K562 (cell line): ENCODE measurements around the gene ANKRD33. TPM values are rescaled to one million over a fixed set of nuclear protein-coding genes. Genes with fewer than 3 reads are reported as not detected.
A peak's percentile ranks its signal among the peaks of the same experiment; 100 is the strongest.

ENCODE experiments used
- ATAC-seq: fragments of 200-7000 bp; cut with Tn5 transposase; 3 replicates; pipeline ENCODE4 v1.9.1; 2020; ENCODE audit warnings: moderate library complexity
- BruUV-seq: library from RNA; stranded (reverse); fragments of 400-500 nt; replicated peaks from 2 replicates; lab custom pipeline; 2021; lab: Mats Ljungman, UMichigan
- CTCF ChIA-PET: fragments of 300-600 bp; formaldehyde crosslinking; extraction: SDS; loops from one replicate; lab custom pipeline; 2021; ENCODE audit warnings: low intra/inter-chr PET ratio; lab: Yijun Ruan, JAX
- POLR2A ChIA-PET: fragments of 300-600, 350-650 bp; sonication (Branson Sonifier 250); formaldehyde crosslinking; extraction: SDS; loops from one replicate; lab custom pipeline; 2021; ENCODE audit warnings: antibody characterized with exemption, inconsistent platforms; lab: Yijun Ruan, JAX
- DNase-seq, 4 experiments: peaks; one replicate each; pipeline versions ENCODE4 v3.0.0 to v3.0.0-alpha.2; 2011 to 2018; ENCODE audit warnings: low spot score in 3 of 4, mixed read lengths in 3 of 4; ENCODE audit errors: extremely low read depth in 1 of 4
- FAIRE-seq: peaks from 2 replicates; lab custom pipeline; 2011; peaks lifted over from hg19 to GRCh38; lab: Jason Lieb, UNC
- H2AFZ ChIP-seq: 2 replicates; pipeline ENCODE4 v1.6.0; 2011; ENCODE audit warnings: low read depth, low read length, control low read depth, inconsistent platforms
- H3K27ac ChIP-seq: fragments of 200-600 bp; 3 replicates; pipeline ENCODE4 v1.8.0; 2011; ENCODE audit warnings: low read depth, mild to moderate bottlenecking, control low read depth, inconsistent platforms, low read length, moderate library complexity, mixed read lengths; ENCODE audit errors: extremely low read depth
- H3K27me3 ChIP-seq, 2 experiments: fragments of 300-600 bp in 1 of 2; 2 replicates in 1 of 2; 3 replicates in 1 of 2; pipeline versions ENCODE4 v1.6.0 to v1.8.0; 2011; ENCODE audit warnings: inconsistent platforms in 2 of 2, low read length in 2 of 2, mild to moderate bottlenecking in 1 of 2, mixed read lengths in 1 of 2, moderate library complexity in 1 of 2; ENCODE audit not compliant: control insufficient read depth in 2 of 2, insufficient read depth in 2 of 2
- H3K36me3 ChIP-seq: fragments of 300-600 bp; 3 replicates; pipeline ENCODE4 v1.8.0; 2011; ENCODE audit warnings: mild to moderate bottlenecking, low read length, inconsistent platforms; ENCODE audit not compliant: control insufficient read depth, insufficient read depth
- H3K4me1 ChIP-seq, 2 experiments: fragments of 200-600 bp in 1 of 2; replicated peaks in 1 of 2; 2 replicates in 1 of 2; 3 replicates in 1 of 2; pipeline versions ENCODE4 v1.5.1 to v1.8.0; 2011; ENCODE audit warnings: inconsistent platforms in 2 of 2, low read length in 2 of 2, mild to moderate bottlenecking in 1 of 2, mixed read lengths in 1 of 2, moderate library complexity in 1 of 2; ENCODE audit not compliant: control insufficient read depth in 2 of 2, insufficient read depth in 2 of 2
- H3K4me2 ChIP-seq: 2 replicates; pipeline ENCODE4 v1.6.1; 2011; ENCODE audit warnings: low read length, control low read depth, inconsistent platforms, mixed read lengths; ENCODE audit not compliant: insufficient read depth
- H3K4me3 ChIP-seq: fragments of 200-600 bp; sonication (generic), shearing (Covaris generic); 2 replicates; pipeline ENCODE4 v1.5.1; 2016; ENCODE audit warnings: control low read depth, inconsistent platforms
- H3K79me2 ChIP-seq: fragments of 200-600 bp; 3 replicates; pipeline ENCODE4 v1.8.0; 2011; ENCODE audit warnings: low read length, inconsistent platforms; ENCODE audit not compliant: control insufficient read depth, insufficient read depth
- H3K9ac ChIP-seq, 2 experiments: 2 replicates each; pipeline versions ENCODE4 v1.6.0 to v1.6.1; 2011; ENCODE audit warnings: low read depth in 2 of 2, low read length in 2 of 2, control low read depth in 1 of 2, inconsistent platforms in 1 of 2, mild to moderate bottlenecking in 1 of 2, mixed read lengths in 1 of 2; ENCODE audit not compliant: insufficient read depth in 1 of 2
- H3K9me1 ChIP-seq: one replicate; pipeline ENCODE4 v1.6.0; 2011; ENCODE audit warnings: inconsistent platforms, mild to moderate bottlenecking, low read length, moderate library complexity; ENCODE audit not compliant: control insufficient read depth, insufficient read depth
- H3K9me3 ChIP-seq: replicated peaks from 2 replicates; pipeline ENCODE4 v1.5.1; 2011; ENCODE audit warnings: low read depth, low read length, inconsistent platforms; ENCODE audit not compliant: control insufficient read depth, insufficient read depth
- H4K20me1 ChIP-seq: replicated peaks from 2 replicates; pipeline ENCODE4 v1.6.1; 2011; ENCODE audit warnings: low read length, inconsistent platforms, mixed read lengths; ENCODE audit not compliant: control insufficient read depth, insufficient read depth
- ZNF512 ChIP-seq: IDR thresholded peaks from 2 replicates; pipeline ENCODE4 v1.6.1; 2016; ENCODE audit warnings: missing genetic modification characterization, missing compliant biosample characterization
- ZNF586 ChIP-seq: fragments of 450-650 bp; formaldehyde crosslinking; conservative IDR thresholded peaks from 2 replicates; pipeline ENCODE4 v1.4.0; 2020; ENCODE audit warnings: mild to moderate bottlenecking, moderate library complexity
- WGBS: fragments of 100-300 bp; shearing (Covaris generic); methylation state at CpG from one replicate; pipeline ENCODE4 v1.1.6; 2016; ENCODE audit warnings: low coverage, mixed read lengths; ENCODE audit not compliant: insufficient coverage; ENCODE audit errors: missing lambda C conversion rate; 5-methylcytosine and 5-hydroxymethylcytosine counted together
- in situ Hi-C: fragments of 300-500 bp; cut with MboI; formaldehyde crosslinking; loops from 4 replicates; pipeline ENCODE4 v1.15.0; 2018; ENCODE audit warnings: inconsistent platforms, mixed read lengths
- intact Hi-C: fragments of 100-400 bp; cut with micrococcal nuclease; formaldehyde crosslinking; loops from 2 replicates; pipeline ENCODE4 v1.14.2; 2022
- polyA plus RNA-seq, 8 experiments: library from polyadenylated mRNA; depleted of rRNA in 4 of 8; stranded (reverse) in 5 of 8; unstranded in 3 of 8; fragments of >200 nt; fragmentation: Nextera tagmentation in 2 of 8; fragmentation: Illumina TruSeq in 1 of 8; extraction: Ambion mirVana in 2 of 8; extraction: Trizol in 1 of 8; gene quantifications; 2 replicates each; pipeline versions ENCODE4 v1.2.1 to v1.2.3, GENCODE V29; 2011 to 2014; ENCODE audit warnings: inconsistent platforms in 1 of 8, missing spikeins in 1 of 8
- total RNA-seq, 7 experiments: library from RNA; depleted of rRNA in 6 of 7; stranded (reverse); fragments of >200 nt in 6 of 7; fragmentation: Illumina TruSeq in 2 of 7; extraction: Trizol in 2 of 7; gene quantifications; 2 replicates each; pipeline versions ENCODE4 v1.2.1 to v1.2.3, GENCODE V29; 2011 to 2021; ENCODE audit warnings: low replicate concordance in 1 of 7

Gene ANKRD33
- total and polyA plus RNA-seq, 9 of the 15 experiments (the other 6 are each of a cell fraction or from before 2014, with no cell fraction given), result 0.04 to 0.11 (median 0.07) TPM; not detected in 4

GRCh38 chr12:51851413-51852124 is 36.3 kb upstream of the ANKRD33 start:
- POLR2A ChIA-PET, result interaction anchor here (0.6 to 0.7 kb wide), 2 partner anchors 212 to 299 kb away, joined by 3 to 5 read pairs; no protein-coding TSS in a partner anchor
- H3K27me3 ChIP-seq, result peaks cover 28 to 56% of the 10 kb centered on the region in 2 experiments; a peak in 4 of 5 replicates
- DNase-seq, result no peak
- no peaks in the 10 kb centered on the region for H3K36me3 ChIP-seq
- in situ Hi-C loops, result no loop called here
- TF ChIP-seq ZNF512, result 0 out of 2 replicates have a peak, but pooled peaks have one; percentile 33
- TF ChIP-seq ZNF586 (CRISPR knock-in tag), result no peak
- TF ChIP-seq, all 486 proteins: peak for 1
- no peak overlapping the region for H2AFZ ChIP-seq
- H3K4me1 ChIP-seq, result peaks cover 0 to 21% of the 10 kb centered on the region in 2 experiments; a peak in 3 of 5 replicates
- intact Hi-C loops, result no loop called here
- H3K27ac ChIP-seq, result no peak overlapping the region
- H3K79me2 ChIP-seq, result no peaks in the 10 kb centered on the region
- WGBS, result 2% methylated on average over 6 of the region's 8 CpGs
- CTCF ChIA-PET, result interaction anchor here (0.5 kb wide), 1 partner anchor 23 kb away, joined by 5 read pairs; no protein-coding TSS in a partner anchor
- H3K4me3 ChIP-seq, result no peak overlapping the region
- peak overlapping the region in 1 of 2 experiments; percentile 58; a peak in 1 of 4 replicates for H3K9ac ChIP-seq
- BruUV-seq, result no TSS peak
- no peaks in the 10 kb centered on the region for H3K9me1 ChIP-seq
- ATAC-seq (no peak), FAIRE-seq (no peak)
- H3K9me3 ChIP-seq, result no peaks in the 10 kb centered on the region
- H4K20me1 ChIP-seq, result peaks cover 14% of the 10 kb centered on the region; the same call in 1 of the 2 replicates
- H3K4me2 ChIP-seq, result no peak overlapping the region
